Glutamatergic neuron (in vitro differentiated cells): ENCODE results near the gene DGCR6. TPM values are rescaled to one million over a fixed set of nuclear protein-coding genes. Genes with fewer than 3 reads are reported as not detected.
"Not testable (repeated sequence)": the region's sequence is repeated elsewhere in the genome, so short reads cannot be mapped to it uniquely, and the experiment has no call there.

ENCODE experiments used
- DNase-seq: peaks from one replicate; pipeline ENCODE4 v3.0.0; 2022
- H3K27ac Mint-ChIP-seq: one replicate; pipeline ENCODE4 v1.8.0; 2020; ENCODE audit warnings: mild to moderate bottlenecking, mixed read lengths, inconsistent platforms; ENCODE audit not compliant: unreplicated experiment
- H3K27me3 Mint-ChIP-seq: one replicate; pipeline ENCODE4 v1.8.0; 2020; ENCODE audit warnings: mild to moderate bottlenecking, moderate library complexity, mixed read lengths, inconsistent platforms; ENCODE audit not compliant: unreplicated experiment
- H3K36me3 Mint-ChIP-seq: one replicate; pipeline ENCODE4 v1.8.0; 2020; ENCODE audit warnings: mild to moderate bottlenecking, mixed read lengths, inconsistent platforms; ENCODE audit not compliant: unreplicated experiment
- H3K4me1 Mint-ChIP-seq: one replicate; pipeline ENCODE4 v1.8.0; 2020; ENCODE audit warnings: mild to moderate bottlenecking, low read depth, mixed read lengths, inconsistent platforms; ENCODE audit not compliant: unreplicated experiment
- H3K4me3 Mint-ChIP-seq: one replicate; pipeline ENCODE4 v1.8.0; 2020; ENCODE audit warnings: mild to moderate bottlenecking, mixed read lengths, inconsistent platforms; ENCODE audit not compliant: unreplicated experiment
- H3K9me3 Mint-ChIP-seq: one replicate; pipeline ENCODE4 v1.8.0; 2020; ENCODE audit warnings: mild to moderate bottlenecking, moderate library complexity, mixed read lengths, inconsistent platforms; ENCODE audit not compliant: unreplicated experiment
- total RNA-seq: library from RNA; stranded (reverse); fragmentation: NEBNext Ultra II Directional; extraction: Animal tissue kit (Norgen Biotek cat#: 25700); gene quantifications from one replicate; pipeline ENCODE4 v1.2.1, GENCODE V29; 2021; ENCODE audit not compliant: unreplicated experiment
- TF ChIP-seq, protein P1 (sequence below): fragments of 200-600 bp; sonication (generic); IDR thresholded peaks from one replicate; pipeline ENCODE4 v1.5.0; 2021; ENCODE audit not compliant: partially characterized antibody, unreplicated experiment

Gene DGCR6
- total RNA-seq, 1 donor from 2014 or later, result 11.7 TPM

DNA sequence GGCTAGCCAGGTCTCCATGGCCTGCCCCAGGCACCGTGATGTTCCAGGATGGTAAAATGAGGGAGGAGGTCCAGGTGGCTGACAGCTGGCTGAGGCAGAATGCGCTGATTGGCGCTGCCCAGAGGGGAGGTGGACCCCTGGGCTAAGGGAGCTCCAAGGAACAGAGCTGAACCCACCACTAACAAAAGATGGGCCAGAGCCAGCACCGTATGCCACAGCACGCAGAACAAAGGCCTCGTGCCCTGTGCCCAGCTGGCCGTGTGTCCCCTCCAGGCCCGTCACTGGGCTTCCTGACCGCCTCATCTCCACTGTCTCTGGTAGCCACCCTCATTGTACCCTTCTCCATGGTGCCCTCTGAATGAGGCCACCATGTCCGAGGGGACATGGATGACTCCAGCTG is 49.6 kb downstream of the DGCR6 start:
- H3K27me3 Mint-ChIP-seq, result peaks cover 7% of the 10 kb centered on the region
- H3K9me3 Mint-ChIP-seq, result peaks cover 2% of the 10 kb centered on the region
- no peak overlapping the region for H3K27ac Mint-ChIP-seq
- no peak overlapping the region for H3K4me3 Mint-ChIP-seq
- H3K36me3 Mint-ChIP-seq, result no peaks in the 10 kb centered on the region
- peaks cover 4% of the 10 kb centered on the region for H3K4me1 Mint-ChIP-seq
- DNase-seq, result no peak
- TF ChIP-seq, protein P1, sequence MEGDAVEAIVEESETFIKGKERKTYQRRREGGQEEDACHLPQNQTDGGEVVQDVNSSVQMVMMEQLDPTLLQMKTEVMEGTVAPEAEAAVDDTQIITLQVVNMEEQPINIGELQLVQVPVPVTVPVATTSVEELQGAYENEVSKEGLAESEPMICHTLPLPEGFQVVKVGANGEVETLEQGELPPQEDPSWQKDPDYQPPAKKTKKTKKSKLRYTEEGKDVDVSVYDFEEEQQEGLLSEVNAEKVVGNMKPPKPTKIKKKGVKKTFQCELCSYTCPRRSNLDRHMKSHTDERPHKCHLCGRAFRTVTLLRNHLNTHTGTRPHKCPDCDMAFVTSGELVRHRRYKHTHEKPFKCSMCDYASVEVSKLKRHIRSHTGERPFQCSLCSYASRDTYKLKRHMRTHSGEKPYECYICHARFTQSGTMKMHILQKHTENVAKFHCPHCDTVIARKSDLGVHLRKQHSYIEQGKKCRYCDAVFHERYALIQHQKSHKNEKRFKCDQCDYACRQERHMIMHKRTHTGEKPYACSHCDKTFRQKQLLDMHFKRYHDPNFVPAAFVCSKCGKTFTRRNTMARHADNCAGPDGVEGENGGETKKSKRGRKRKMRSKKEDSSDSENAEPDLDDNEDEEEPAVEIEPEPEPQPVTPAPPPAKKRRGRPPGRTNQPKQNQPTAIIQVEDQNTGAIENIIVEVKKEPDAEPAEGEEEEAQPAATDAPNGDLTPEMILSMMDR, result no peak

DNA sequence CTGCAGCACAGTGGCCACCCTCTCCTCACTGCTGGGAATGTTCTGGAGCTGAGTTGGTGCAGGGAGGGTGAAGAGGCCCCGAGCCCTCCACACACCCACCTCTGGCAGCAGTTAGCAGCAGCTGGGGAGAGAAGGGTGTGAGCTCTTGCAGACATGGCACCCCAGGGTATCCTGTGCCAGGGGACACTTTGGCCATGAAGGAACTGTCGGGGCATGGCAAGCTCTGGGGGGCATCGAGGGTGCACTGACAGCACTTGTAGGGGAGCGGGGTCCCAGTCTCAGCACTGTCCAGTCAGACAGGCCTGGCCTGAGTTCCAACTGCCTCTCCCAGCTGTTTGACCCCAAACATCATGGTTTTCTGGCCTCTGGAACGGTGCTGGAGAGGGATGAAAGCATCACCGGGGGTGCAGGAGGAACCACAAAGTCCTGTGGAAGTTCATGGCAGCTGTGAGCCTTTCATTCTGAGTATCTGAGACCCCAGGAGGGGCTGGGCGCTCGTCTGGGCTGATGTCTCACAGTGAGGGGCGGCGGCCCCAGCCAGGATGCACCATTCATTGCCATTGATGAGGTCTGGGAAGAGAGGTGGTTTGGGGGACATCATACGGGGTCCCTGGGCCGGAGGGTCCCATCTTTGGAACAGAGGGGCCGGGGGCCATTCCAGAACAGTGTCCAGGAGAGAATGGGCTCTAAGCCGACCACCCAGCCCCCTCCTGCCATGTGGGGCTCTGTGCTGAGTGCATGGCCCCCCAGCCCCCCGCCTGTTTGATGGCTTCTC is 50.2 kb downstream of the DGCR6 start:
- not testable (repeated sequence) for H3K36me3 Mint-ChIP-seq, H3K27me3 Mint-ChIP-seq, DNase-seq, H3K9me3 Mint-ChIP-seq, H3K4me1 Mint-ChIP-seq, H3K27ac Mint-ChIP-seq, H3K4me3 Mint-ChIP-seq

DNA sequence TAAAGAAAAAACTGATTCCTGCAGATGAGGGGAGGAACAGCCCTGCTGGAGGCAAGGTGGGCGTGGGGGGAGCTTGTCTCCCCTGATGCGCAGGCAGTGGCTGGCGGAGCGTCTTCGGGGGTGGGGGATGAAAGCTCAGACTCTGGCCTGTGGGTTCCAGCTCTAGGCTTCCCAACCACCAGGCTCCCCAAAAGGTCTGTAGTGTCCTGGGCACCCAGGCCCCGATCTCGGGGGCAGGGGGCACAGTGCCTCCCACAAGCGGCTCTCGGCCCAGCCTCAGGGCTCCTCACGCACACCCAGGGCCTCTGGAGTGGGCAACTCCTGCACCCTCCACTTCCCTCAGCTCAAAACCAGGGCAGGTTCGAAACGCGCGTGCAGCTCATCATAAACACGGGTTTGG is 50.8 kb downstream of the DGCR6 start:
- not testable (repeated sequence) for H3K9me3 Mint-ChIP-seq, DNase-seq, H3K36me3 Mint-ChIP-seq, H3K27ac Mint-ChIP-seq, H3K4me1 Mint-ChIP-seq, H3K27me3 Mint-ChIP-seq, H3K4me3 Mint-ChIP-seq

DNA sequence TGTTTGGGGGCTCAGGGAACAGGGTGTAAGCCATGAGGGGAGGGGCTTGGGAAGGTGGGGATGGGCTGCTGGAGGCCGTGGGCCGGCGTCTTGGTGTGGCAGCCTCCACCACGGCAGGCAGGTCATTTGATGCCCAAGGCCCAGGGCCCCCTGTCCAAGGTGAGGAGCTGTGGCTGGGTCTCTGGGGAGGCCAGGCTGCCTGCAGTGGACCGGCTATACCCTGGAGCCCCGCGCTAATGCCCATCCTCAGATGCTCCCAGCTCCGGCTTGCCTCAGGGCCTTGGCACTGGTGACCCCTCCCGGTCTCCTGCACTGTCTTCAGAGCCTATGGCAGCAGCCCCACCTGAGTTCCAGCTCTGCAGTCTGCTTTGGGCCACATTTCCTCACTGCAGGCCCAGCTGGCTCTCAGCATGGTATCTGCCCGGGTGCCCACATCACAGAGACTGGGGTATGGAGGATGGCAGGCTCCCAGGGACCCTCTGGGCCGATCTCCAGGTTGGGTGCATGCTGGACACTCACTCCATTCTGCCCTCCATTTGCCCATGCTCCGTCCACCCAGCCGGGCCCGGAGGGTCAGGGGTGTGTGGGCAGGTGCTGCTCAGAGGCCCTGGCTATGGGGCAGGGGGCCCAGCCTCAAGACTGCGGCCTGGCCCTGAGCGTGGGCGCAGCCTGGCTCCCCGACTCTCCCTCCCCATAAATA is 51.7 kb downstream of the DGCR6 start:
- DNase-seq, H3K27me3 Mint-ChIP-seq, H3K36me3 Mint-ChIP-seq, H3K4me1 Mint-ChIP-seq, H3K9me3 Mint-ChIP-seq, H3K27ac Mint-ChIP-seq, H3K4me3 Mint-ChIP-seq: not testable (repeated sequence)

DNA sequence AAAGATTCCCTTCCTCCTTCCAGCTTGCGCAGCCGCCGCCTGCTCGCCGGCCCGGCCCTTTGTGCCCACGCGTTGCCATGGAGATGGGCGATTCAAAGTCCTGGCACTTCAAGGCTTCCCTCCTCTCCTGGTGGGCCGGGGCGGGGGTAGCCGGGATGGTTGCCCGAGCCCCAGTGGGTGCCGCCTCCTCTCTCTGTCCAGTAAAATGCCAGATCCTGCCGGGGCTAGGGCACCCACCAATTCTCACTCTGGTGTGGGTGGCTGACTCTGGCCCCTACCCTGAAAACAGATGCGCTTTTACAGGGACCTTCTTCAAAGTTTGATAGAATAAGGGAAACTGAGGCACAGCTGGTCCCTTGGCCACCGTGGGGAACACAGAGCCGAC is 52.2 kb downstream of the DGCR6 start:
- H3K27me3 Mint-ChIP-seq, H3K27ac Mint-ChIP-seq, H3K9me3 Mint-ChIP-seq, H3K4me1 Mint-ChIP-seq, H3K4me3 Mint-ChIP-seq, H3K36me3 Mint-ChIP-seq, DNase-seq: not testable (repeated sequence)

DNA sequence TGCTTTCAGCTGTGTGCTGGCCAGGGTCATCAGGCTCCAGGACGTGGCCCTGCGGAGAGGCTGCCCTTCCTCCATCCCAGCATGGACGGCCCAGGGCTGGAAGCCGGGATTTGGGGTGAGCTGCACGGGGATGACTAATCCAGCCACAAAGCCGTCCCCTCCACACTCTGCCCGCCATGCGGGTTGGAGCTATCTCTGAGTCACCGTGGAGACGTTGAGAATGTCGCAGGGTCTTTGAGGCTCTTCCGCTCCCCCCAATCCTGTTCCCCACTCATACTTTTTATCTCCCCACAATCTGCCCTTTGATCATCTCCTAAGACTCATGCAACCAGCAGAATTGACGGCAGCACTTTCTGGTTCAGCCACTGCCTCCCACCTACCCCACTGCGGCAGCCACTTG is 52.6 kb downstream of the DGCR6 start:
- DNase-seq, H3K27me3 Mint-ChIP-seq, H3K4me1 Mint-ChIP-seq, H3K4me3 Mint-ChIP-seq, H3K9me3 Mint-ChIP-seq, H3K36me3 Mint-ChIP-seq, H3K27ac Mint-ChIP-seq: not testable (repeated sequence)

DNA sequence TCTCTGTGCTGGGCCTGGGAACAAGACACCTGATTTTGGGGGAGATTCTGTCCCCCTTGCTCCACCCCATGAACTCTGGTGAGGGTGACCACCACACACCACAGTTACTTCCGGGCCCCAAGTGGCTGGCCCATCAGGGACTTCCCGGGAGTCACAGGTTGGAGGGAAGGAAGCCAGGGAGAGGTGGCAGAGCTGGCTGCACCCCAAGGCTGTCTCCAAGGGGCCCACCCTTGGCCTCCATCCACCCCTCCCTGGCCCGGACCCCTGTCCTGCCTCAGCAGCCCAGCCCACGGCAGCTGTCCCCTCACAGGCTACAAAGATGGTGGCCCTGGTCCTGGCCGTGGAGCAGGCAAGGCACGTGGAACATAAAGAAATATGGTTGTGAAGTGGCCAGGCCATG is 53.1 kb downstream of the DGCR6 start:
- H3K27me3 Mint-ChIP-seq, H3K4me3 Mint-ChIP-seq, H3K27ac Mint-ChIP-seq, DNase-seq, H3K9me3 Mint-ChIP-seq, H3K4me1 Mint-ChIP-seq, H3K36me3 Mint-ChIP-seq: not testable (repeated sequence)

DNA sequence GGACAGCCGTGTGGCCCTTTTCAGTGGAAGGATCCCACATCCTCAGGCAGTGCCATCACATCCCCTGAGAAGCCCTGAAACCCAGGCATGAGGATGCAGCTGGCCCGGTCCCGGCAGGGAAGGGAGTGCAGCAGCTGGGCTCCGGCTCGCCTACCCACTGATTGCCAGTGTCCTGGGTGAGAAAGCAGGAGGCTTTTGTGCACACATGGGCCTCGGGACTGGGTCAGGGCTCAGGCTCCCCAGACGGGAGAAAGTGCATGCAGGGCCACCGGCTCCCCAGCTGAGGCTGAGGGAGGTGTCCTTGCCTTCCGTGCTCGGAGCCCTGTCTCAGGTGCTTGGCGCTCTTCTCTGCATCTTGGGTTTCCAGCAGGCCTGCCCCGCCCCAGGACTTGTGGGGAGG is 53.6 kb downstream of the DGCR6 start:
- H3K4me1 Mint-ChIP-seq, H3K27me3 Mint-ChIP-seq, H3K36me3 Mint-ChIP-seq, H3K27ac Mint-ChIP-seq, DNase-seq, H3K4me3 Mint-ChIP-seq, H3K9me3 Mint-ChIP-seq: not testable (repeated sequence)

DNA sequence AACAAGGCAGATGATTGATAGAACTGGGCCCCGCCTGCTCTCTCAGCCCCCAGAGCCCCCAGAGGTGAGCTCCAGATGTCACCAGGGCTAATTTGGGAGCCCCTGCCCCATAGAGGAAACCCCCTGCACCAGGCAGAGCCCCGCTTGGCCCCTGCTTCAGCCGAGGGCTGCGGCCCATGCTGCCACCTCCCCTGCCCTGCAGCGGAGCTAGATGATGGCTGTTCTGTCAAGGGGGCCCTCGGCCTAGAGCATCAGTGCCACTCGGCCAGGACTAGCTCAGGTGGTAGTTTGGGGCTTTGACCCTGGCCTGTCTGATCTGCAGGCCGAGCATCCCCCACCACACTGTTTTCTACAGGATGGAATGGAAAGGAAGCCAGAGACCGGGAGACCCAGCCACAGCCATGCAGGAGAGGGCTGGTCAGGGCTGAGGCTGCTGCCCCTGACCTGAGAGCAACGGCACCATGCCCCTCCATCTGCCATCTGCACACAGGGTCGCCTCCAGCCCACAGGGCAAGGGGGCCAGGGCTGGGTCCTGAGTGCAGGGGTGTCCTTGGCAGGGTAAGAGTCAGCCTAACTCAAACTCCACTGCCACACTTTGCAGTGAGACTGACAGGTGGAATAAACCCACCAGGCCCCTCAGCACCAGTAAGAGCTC is 54.2 kb downstream of the DGCR6 start:
- H3K9me3 Mint-ChIP-seq, DNase-seq, H3K27me3 Mint-ChIP-seq, H3K4me3 Mint-ChIP-seq, H3K27ac Mint-ChIP-seq, H3K36me3 Mint-ChIP-seq, H3K4me1 Mint-ChIP-seq: not testable (repeated sequence)

DNA sequence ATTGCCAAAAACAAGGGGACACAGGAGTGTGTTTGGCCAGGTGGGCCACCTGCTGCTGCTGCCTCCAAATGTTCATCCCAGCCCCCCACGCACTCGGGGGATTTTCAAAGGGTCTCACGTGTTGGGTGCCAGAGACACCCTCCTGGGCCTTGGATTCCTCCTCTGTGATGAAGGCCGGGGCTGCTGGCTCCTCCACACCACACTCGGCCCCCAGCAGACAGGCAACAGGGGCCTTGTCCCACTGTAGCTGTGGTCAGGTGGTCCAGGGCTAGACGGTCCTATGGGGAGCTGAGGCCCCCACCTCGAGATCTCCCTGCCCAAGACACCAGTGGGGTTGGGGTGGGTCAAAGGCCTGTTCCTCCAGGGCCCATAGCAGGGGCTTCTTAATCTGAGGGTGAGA is 55.1 kb downstream of the DGCR6 start:
- not testable (repeated sequence) for H3K9me3 Mint-ChIP-seq, DNase-seq, H3K4me1 Mint-ChIP-seq, H3K36me3 Mint-ChIP-seq, H3K27me3 Mint-ChIP-seq, H3K4me3 Mint-ChIP-seq, H3K27ac Mint-ChIP-seq
